CD14-positive monocyte (primary cell): ENCODE measurements around the gene CHPF. TPM values are rescaled to one million over a fixed set of nuclear protein-coding genes. Genes with fewer than 3 reads are reported as not detected.

ENCODE experiments used
- DNase-seq, 3 donors: peaks; one replicate each; pipeline ENCODE4 v3.0.0-alpha.2; 2011 to 2022
- H2AFZ ChIP-seq: 2 replicates; pipeline ENCODE4 v1.6.0; 2012; ENCODE audit warnings: mild to moderate bottlenecking, low read depth, low read length, inconsistent platforms; ENCODE audit not compliant: insufficient read depth, poor library complexity, severe bottlenecking
- H3K27ac ChIP-seq, 2 donors: 1 replicate in 1 of 2; 2 replicates in 1 of 2; pipeline ENCODE4 v1.5.1; 2012 to 2013; ENCODE audit warnings: low read length in 2 of 2, control low read depth in 1 of 2, inconsistent platforms in 1 of 2, low read depth in 1 of 2, mild to moderate bottlenecking in 1 of 2
- H3K27me3 ChIP-seq, 2 donors: one replicate each; pipeline versions ENCODE4 v1.6.0 to v1.6.1; 2011 to 2013; ENCODE audit warnings: low read length in 2 of 2; ENCODE audit not compliant: control insufficient read depth in 2 of 2, insufficient read depth in 2 of 2
- H3K36me3 ChIP-seq, 2 donors: replicated peaks in 1 of 2; 1 replicate in 1 of 2; 2 replicates in 1 of 2; pipeline versions ENCODE4 v1.5.1 to v1.6.1; 2012 to 2013; ENCODE audit warnings: low read length in 2 of 2, control low read depth in 1 of 2, inconsistent platforms in 1 of 2, mild to moderate bottlenecking in 1 of 2; ENCODE audit not compliant: insufficient read depth in 2 of 2, control insufficient read depth in 1 of 2
- H3K4me1 ChIP-seq, 2 donors: 1 replicate in 1 of 2; 2 replicates in 1 of 2; pipeline versions ENCODE4 v1.5.1 to v1.6.1; 2012 to 2013; ENCODE audit warnings: low read length in 2 of 2, control low read depth in 1 of 2, inconsistent platforms in 1 of 2, mild to moderate bottlenecking in 1 of 2, moderate library complexity in 1 of 2; ENCODE audit not compliant: insufficient read depth in 2 of 2, control insufficient read depth in 1 of 2
- H3K4me2 ChIP-seq: replicated peaks from 2 replicates; pipeline ENCODE3; 2012; ENCODE audit warnings: low read length, moderate library complexity, mild to moderate bottlenecking; ENCODE audit not compliant: poor library complexity, severe bottlenecking; ENCODE audit errors: extremely low read depth
- H3K4me3 ChIP-seq, 3 experiments: fragments of 200-600 bp in 1 of 3; sonication (generic) in 1 of 3; replicated peaks in 1 of 3; 1 replicate in 2 of 3; 2 replicates in 1 of 3; pipeline ENCODE4 v1.5.1; 2011 to 2013; ENCODE audit warnings: low read length in 3 of 3, mild to moderate bottlenecking in 3 of 3, control low read depth in 2 of 3, low read depth in 2 of 3, inconsistent platforms in 1 of 3, moderate library complexity in 1 of 3
- H3K79me2 ChIP-seq: 2 replicates; pipeline ENCODE4 v1.6.0; 2012; ENCODE audit warnings: mild to moderate bottlenecking, control low read depth, inconsistent platforms, low read length, moderate library complexity; ENCODE audit not compliant: insufficient read depth
- H3K9ac ChIP-seq: 2 replicates; pipeline ENCODE4 v1.6.0; 2017; ENCODE audit warnings: low read length, mild to moderate bottlenecking; ENCODE audit not compliant: insufficient read depth, poor library complexity, severe bottlenecking
- H3K9me3 ChIP-seq, 2 donors: replicated peaks in 1 of 2; 1 replicate in 1 of 2; 2 replicates in 1 of 2; pipeline versions ENCODE4 v1.5.1 to v1.6.1; 2012 to 2013; ENCODE audit warnings: low read length in 2 of 2, control low read depth in 1 of 2; ENCODE audit not compliant: control insufficient read depth in 1 of 2, insufficient read depth in 1 of 2
- H4K20me1 ChIP-seq: 2 replicates; pipeline ENCODE4 v1.6.0; 2012; ENCODE audit warnings: mild to moderate bottlenecking, low read length, control low read depth, moderate library complexity; ENCODE audit not compliant: insufficient read depth
- H3K27ac Mint-ChIP-seq, 7 donors: one replicate each; pipeline ENCODE4 v1.8.0; 2020; ENCODE audit warnings: mild to moderate bottlenecking in 7 of 7, mixed read lengths in 7 of 7, moderate library complexity in 6 of 7, inconsistent platforms in 2 of 7
- H3K27me3 Mint-ChIP-seq, 3 donors: one replicate each; pipeline ENCODE4 v1.8.0; 2021 to 2022; ENCODE audit warnings: low read depth in 3 of 3, mild to moderate bottlenecking in 3 of 3, mixed read lengths in 3 of 3, moderate library complexity in 3 of 3, inconsistent platforms in 1 of 3
- H3K36me3 Mint-ChIP-seq, 2 donors: one replicate each; pipeline ENCODE4 v1.8.0; 2020; ENCODE audit warnings: mixed read lengths in 2 of 2, inconsistent platforms in 1 of 2, mild to moderate bottlenecking in 1 of 2
- H3K4me1 Mint-ChIP-seq: one replicate; pipeline ENCODE4 v1.8.0; 2020; ENCODE audit warnings: mild to moderate bottlenecking, mixed read lengths
- H3K4me3 Mint-ChIP-seq, 2 donors: one replicate each; pipeline ENCODE4 v1.8.0; 2020; ENCODE audit warnings: mild to moderate bottlenecking in 2 of 2, mixed read lengths in 2 of 2, moderate library complexity in 1 of 2
- H3K9me3 Mint-ChIP-seq, 7 donors: one replicate each; pipeline ENCODE4 v1.8.0; 2020 to 2022; ENCODE audit warnings: mixed read lengths in 7 of 7, mild to moderate bottlenecking in 6 of 7, moderate library complexity in 6 of 7, inconsistent platforms in 2 of 7
- CTCF ChIP-seq: fragments of 200-600 bp; IDR thresholded peaks from one replicate; pipeline ENCODE4 v1.8.0; 2022; ENCODE audit warnings: antibody characterized with exemption, mild to moderate bottlenecking
- WGBS: methylation state at CpG from one replicate; pipeline ENCODE4 v1.1.5; 2013; ENCODE audit warnings: missing lambda C conversion rate; ENCODE audit not compliant: insufficient coverage; 5-methylcytosine and 5-hydroxymethylcytosine counted together
- intact Hi-C, 2 donors: fragments of 100-400 bp; cut with micrococcal nuclease; formaldehyde crosslinking; loops; one replicate each; pipeline versions ENCODE4 v1.15.0 to v1.15.1; 2023
- polyA plus RNA-seq, 3 donors: library from polyadenylated mRNA; depleted of rRNA in 1 of 3; unstranded in 2 of 3; stranded (reverse) in 1 of 3; fragments of 300-500 nt in 2 of 3; fragments of >200 nt in 1 of 3; fragmentation: Illumina TruSeq in 2 of 3; gene quantifications; 1 replicate in 2 of 3; 2 replicates in 1 of 3; pipeline ENCODE4 v1.2.3, GENCODE V29; 2012 to 2021

The CHPF gene
- polyA plus RNA-seq, 3 donors, result 0.09 to 0.32 (median 0.09) TPM

DNA sequence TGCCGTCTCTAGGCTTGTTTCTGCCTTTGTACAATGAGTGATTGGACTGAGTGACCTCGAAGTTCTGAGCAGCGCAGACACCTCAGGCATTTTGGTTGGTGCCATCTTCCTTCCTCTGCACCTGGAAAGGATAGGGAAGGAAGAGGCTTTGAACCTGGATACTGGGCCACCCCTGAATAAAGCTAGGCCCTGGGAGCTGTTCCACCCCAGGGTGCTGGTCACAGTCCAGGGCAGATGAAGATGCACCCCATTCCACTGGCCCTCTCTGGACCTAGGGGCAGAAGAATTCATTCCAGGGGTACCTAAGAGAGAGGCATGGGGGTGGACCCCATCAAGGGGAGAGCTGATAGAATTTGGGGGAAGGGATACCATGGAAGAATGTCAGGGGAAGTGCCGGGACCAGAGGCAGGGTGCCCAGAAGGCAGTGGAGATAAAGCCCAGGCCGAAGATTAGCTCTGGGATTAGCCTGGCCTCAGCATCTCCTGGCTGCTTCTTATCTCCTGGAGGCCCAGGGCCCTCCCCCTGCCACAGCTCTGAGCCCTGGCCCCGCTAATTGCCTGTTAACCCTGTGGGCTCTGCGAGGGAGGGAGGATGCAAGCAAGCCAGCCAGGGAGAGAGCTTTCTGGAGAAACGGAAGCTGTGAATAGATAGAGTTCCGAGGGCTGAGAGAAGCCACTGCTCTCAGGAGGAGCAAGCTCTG is 17.9 kb downstream of the CHPF start:
- Mint-ChIP-seq H3K36me3 (peaks cover 0 to 6% of the 10 kb centered on the region in 2 donors), H3K4me3 (peak overlapping the region in 1 of 2 donors; percentile 19), H3K4me1 (peaks cover 2% of the 10 kb centered on the region), H3K9me3 (peaks cover 0 to 9% (median 2%) of the 10 kb centered on the region in 7 donors), H3K27me3 (peaks cover 79 to 97% (median 90%) of the 10 kb centered on the region in 3 donors), H3K27ac (no peak overlapping the region)
- no peak overlapping the region for H3K27ac ChIP-seq
- no peak overlapping the region for H3K4me2 ChIP-seq
- no peaks in the 10 kb centered on the region for H4K20me1 ChIP-seq
- DNase-seq, result no peak
- no peaks in the 10 kb centered on the region for H3K36me3 ChIP-seq
- peaks cover 50 to 78% of the 10 kb centered on the region in 2 donors for H3K27me3 ChIP-seq
- H3K4me1 ChIP-seq, result no peaks in the 10 kb centered on the region
- H3K9ac ChIP-seq, result no peak overlapping the region
- intact Hi-C loops, result loop anchor here in 1 of 2 donors (2.0 to 5.0 kb wide), 3 partner anchors 33 to 123 kb away; no protein-coding TSS in a partner anchor
- no peak overlapping the region for H2AFZ ChIP-seq
- TF ChIP-seq CTCF, result no peak
- no peak overlapping the region for H3K4me3 ChIP-seq
- H3K9me3 ChIP-seq, result peaks cover 0 to 14% of the 10 kb centered on the region in 2 donors
- WGBS, result 67% methylated on average over 6 of the region's 9 CpGs
- H3K79me2 ChIP-seq, result no peaks in the 10 kb centered on the region

- Histone ChIP-seq H3K79me2 (no peaks in the 10 kb centered on the region), H4K20me1 (no peaks in the 10 kb centered on the region), H3K4me3 (no peak overlapping the region), H3K4me2 (no peak overlapping the region), H3K27ac (no peak overlapping the region), H3K36me3 (no peaks in the 10 kb centered on the region), H3K4me1 (no peaks in the 10 kb centered on the region), H3K9me3 (peaks cover 0 to 14% of the 10 kb centered on the region in 2 donors), H2AFZ (no peak overlapping the region), H3K27me3 (peaks cover 52 to 83% of the 10 kb centered on the region in 2 donors), H3K9ac (no peak overlapping the region)
- no peak for DNase-seq
- Mint-ChIP-seq H3K4me1 (peaks cover 2% of the 10 kb centered on the region), H3K27me3 (peaks cover 79 to 97% (median 88%) of the 10 kb centered on the region in 3 donors), H3K9me3 (peaks cover 0 to 9% (median 2%) of the 10 kb centered on the region in 7 donors), H3K4me3 (no peak overlapping the region), H3K27ac (no peak overlapping the region), H3K36me3 (peaks cover 0 to 6% of the 10 kb centered on the region in 2 donors)
- TF ChIP-seq CTCF, result no peak
- WGBS, result no CpG with 5 or more reads among the region's 2 CpGs
- intact Hi-C loops, result loop anchor here in 1 of 2 donors (5.0 kb wide), 2 partner anchors 33 to 63 kb away; no protein-coding TSS in a partner anchor
Measured at GRCh38 chr2:219524817-219525216, 18.8 kb downstream of the CHPF start.
